Activated naive CD4-positive, alpha-beta T cell treated with anti-CD3 and anti-CD28 coated beads, Interleukin-2, amount 10 ng/mL, durations not matched to agents 7 days and 5 days (primary cell): ENCODE measurements around the gene ZNF202.
"Not testable (repeated sequence)": the region's sequence is repeated elsewhere in the genome, so short reads cannot be mapped to it uniquely, and the experiment has no call there.

Source experiments
- CTCF ChIA-PET: fragments of 350-600 bp; sonication (Branson Sonifier 250); formaldehyde crosslinking; loops from one replicate; lab custom pipeline; 2021; ENCODE audit warnings: antibody characterized with exemption; lab: Charles Lee
- DNase-seq: peaks from one replicate; pipeline ENCODE4 v3.0.0-alpha.2; 2020
- H3K27ac Mint-ChIP-seq: one replicate; pipeline ENCODE4 v1.8.0; 2021; ENCODE audit warnings: mild to moderate bottlenecking, moderate library complexity, mixed read lengths
- H3K27me3 Mint-ChIP-seq: one replicate; pipeline ENCODE4 v1.8.0; 2021; ENCODE audit warnings: mild to moderate bottlenecking, mixed read lengths
- H3K36me3 Mint-ChIP-seq: one replicate; pipeline ENCODE4 v1.8.0; 2021; ENCODE audit warnings: mixed read lengths
- H3K4me1 Mint-ChIP-seq: one replicate; pipeline ENCODE4 v1.8.0; 2021; ENCODE audit warnings: mixed read lengths
- H3K4me3 Mint-ChIP-seq: one replicate; pipeline ENCODE4 v1.8.0; 2021; ENCODE audit warnings: mild to moderate bottlenecking, moderate library complexity, mixed read lengths
- H3K9me3 Mint-ChIP-seq: one replicate; pipeline ENCODE4 v1.8.0; 2021; ENCODE audit warnings: mixed read lengths

The ZNF202 gene

DNA sequence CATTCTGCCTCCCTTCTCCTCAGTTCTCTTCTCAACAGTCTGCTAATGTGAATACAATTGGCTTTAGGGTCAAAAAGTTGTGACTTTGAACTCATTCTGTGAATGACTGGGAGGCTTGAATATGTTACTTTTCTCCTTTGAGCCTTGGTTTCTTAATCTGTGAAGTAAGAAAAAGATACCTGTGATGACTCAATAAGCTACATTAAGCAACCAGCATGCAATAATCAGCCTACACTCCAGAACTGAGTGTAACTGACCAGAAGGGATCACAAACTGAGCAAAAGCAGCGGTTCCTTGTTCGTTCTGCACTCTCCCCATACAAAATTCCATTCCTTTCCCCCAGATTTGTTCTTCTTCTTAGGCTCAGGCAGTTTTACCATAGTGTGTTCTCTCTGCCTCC, 23.4 kb downstream of the ZNF202 start:
- peaks cover 16% of the 10 kb centered on the region for H3K27me3 Mint-ChIP-seq
- no peak overlapping the region for H3K27ac Mint-ChIP-seq
- no peaks in the 10 kb centered on the region for H3K9me3 Mint-ChIP-seq
- H3K4me3 Mint-ChIP-seq = no peak overlapping the region
- no peaks in the 10 kb centered on the region for H3K4me1 Mint-ChIP-seq
- CTCF ChIA-PET = interaction anchor here (17.1 kb wide), 1 partner anchor 78 kb away, joined by 212 read pairs; no protein-coding TSS in a partner anchor
- H3K36me3 Mint-ChIP-seq = no peaks in the 10 kb centered on the region
- DNase-seq = no peak

DNA sequence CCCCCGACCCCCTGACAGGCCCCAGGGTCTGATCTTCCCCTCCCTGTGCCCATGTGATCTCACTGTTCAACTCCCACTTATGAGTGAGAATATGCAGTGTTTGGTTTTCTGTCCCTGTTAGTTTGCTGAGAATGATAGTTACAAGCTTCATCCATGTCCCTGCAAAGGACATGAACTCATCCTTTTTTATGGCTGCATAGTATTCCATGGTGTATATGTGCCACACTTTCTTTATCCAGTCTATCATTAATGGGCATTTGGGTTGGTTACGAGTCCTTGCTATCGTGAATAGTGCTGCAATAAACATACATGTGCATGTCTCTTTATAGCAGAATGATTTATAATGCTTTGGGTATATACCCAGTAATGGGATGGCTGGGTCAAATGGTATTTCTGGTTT, 28.8 kb downstream of the ZNF202 start:
- not testable (repeated sequence) for H3K27ac Mint-ChIP-seq, H3K36me3 Mint-ChIP-seq, H3K4me1 Mint-ChIP-seq, H3K4me3 Mint-ChIP-seq, DNase-seq, H3K9me3 Mint-ChIP-seq
- peaks cover 21% of the 10 kb centered on the region for H3K27me3 Mint-ChIP-seq
- CTCF ChIA-PET = interaction anchor here (0.6 to 17.1 kb wide), 4 partner anchors 14 to 168 kb away, joined by 3 to 212 read pairs (median 8); no protein-coding TSS in a partner anchor

DNA sequence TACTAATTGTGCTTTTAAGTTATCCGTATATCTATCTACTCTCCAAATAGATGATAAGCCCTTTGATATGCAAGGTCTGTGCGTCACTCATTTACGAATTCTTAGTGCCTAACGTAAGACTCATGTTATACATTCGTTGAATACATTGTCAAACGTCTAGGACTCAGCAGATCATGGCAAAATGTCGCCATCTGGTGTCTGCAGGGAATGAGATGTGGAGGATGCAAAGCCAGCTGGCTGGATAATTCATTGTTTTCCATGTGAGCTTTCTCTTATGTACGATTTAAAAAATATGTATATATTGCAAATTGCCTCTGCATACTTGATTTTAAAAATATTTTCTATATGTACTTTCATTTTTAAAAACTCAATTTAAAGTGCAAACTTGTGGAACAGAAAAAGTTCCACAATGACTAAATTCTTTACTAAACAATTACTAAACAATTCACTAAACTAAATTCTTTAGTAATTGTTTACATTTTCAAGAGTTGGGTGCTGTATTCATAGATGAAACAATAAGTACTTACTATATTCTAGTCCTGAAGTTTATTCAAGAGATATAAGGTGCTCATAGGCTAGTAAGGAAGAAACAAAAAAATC, 33.8 kb downstream of the ZNF202 start:
- no peaks in the 10 kb centered on the region for H3K9me3 Mint-ChIP-seq
- CTCF ChIA-PET = interaction anchor here (0.6 to 17.1 kb wide), 18 partner anchors 8 to 154 kb away, joined by 3 to 212 read pairs (median 6); partner anchors contain the start of gene SCN3B
- peaks cover 5% of the 10 kb centered on the region for H3K27me3 Mint-ChIP-seq
- H3K27ac Mint-ChIP-seq = no peak overlapping the region
- H3K36me3 Mint-ChIP-seq = no peaks in the 10 kb centered on the region
- H3K4me3 Mint-ChIP-seq = no peak overlapping the region
- no peaks in the 10 kb centered on the region for H3K4me1 Mint-ChIP-seq
- DNase-seq = peak; percentile 78

DNA sequence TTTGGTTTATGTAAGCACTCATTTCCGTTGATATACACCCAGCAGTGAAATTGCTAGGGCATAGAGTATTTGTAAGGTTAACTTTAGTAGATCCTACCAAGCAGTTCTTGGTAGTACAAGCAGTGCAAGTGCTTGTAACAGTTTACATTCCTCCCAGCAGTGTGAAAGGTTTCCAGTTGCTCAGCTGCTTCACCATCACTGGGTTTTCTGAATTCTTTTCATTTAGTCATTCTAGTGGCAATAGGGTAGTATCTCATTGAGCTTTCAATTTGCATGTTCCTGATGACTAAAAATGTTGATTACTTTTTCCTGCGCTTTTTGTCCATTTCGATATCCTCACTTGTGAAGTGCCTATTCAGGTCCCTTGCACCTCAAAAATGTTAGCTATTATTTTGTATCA, 34.3 kb downstream of the ZNF202 start:
- Mint-ChIP-seq H3K27me3 (peaks cover 5% of the 10 kb centered on the region), H3K36me3 (no peaks in the 10 kb centered on the region), H3K4me1 (no peaks in the 10 kb centered on the region), H3K27ac (no peak overlapping the region), H3K9me3 (no peaks in the 10 kb centered on the region), H3K4me3 (no peak overlapping the region)
- CTCF ChIA-PET = interaction anchor here (0.6 to 17.1 kb wide), 17 partner anchors 8 to 461 kb away, joined by 3 to 212 read pairs (median 7); partner anchors contain the start of gene SCN3B
- no peak for DNase-seq

DNA sequence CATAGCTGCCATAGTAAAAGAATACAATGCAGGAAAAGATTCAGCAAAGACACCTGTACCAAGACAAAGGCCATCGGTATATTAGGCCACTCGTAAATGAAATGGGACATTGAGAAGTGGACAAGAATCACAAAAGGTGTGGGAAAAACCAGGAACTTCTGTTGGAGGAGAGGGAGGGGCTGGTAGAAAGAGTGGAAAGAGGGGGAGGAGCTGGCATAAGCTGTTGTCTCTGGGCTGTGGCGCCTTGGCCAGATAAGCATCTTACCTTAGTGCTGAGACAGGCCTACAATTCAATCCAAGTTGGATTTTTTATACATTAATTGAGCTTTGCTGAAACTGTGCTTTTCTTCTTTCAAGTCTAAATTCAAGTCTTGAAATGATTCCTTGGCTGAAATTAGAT, 37.1 kb downstream of the ZNF202 start:
- H3K27me3 Mint-ChIP-seq = no peaks in the 10 kb centered on the region
- CTCF ChIA-PET = interaction anchor here (0.6 to 17.1 kb wide), 2 partner anchors 27 to 65 kb away, joined by 3 to 212 read pairs; no protein-coding TSS in a partner anchor
- no peak overlapping the region for H3K4me3 Mint-ChIP-seq
- no peak for DNase-seq
- H3K36me3 Mint-ChIP-seq = no peaks in the 10 kb centered on the region
- H3K27ac Mint-ChIP-seq = no peak overlapping the region
- H3K4me1 Mint-ChIP-seq = no peaks in the 10 kb centered on the region
- no peaks in the 10 kb centered on the region for H3K9me3 Mint-ChIP-seq

DNA sequence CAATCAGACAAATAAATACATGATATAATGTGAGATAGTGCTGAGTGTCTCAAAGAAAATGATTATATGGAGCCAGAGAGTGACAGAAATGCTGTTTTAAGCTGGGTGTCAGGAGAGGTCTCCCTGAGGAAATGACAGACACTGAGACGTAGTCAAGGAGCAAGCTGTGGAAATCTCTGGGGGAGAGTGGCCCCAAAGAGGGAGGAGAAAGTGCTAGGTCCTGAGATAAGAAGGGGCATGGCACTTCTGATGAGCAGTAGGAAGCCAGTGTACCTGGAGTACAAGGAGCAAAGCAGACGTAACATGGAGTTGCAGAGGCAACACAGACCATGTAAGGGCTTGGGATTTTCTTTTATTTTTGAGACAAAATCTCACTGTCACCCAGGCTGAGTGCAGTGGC, 38.8 kb downstream of the ZNF202 start:
- Mint-ChIP-seq H3K27me3 (no peaks in the 10 kb centered on the region), H3K36me3 (no peaks in the 10 kb centered on the region), H3K4me1 (no peaks in the 10 kb centered on the region), H3K4me3 (no peak overlapping the region), H3K27ac (no peak overlapping the region), H3K9me3 (no peaks in the 10 kb centered on the region)
- CTCF ChIA-PET = interaction anchor here (2.0 to 17.1 kb wide), 2 partner anchors 8 to 63 kb away, joined by 8 to 212 read pairs; no protein-coding TSS in a partner anchor
- DNase-seq = no peak

DNA sequence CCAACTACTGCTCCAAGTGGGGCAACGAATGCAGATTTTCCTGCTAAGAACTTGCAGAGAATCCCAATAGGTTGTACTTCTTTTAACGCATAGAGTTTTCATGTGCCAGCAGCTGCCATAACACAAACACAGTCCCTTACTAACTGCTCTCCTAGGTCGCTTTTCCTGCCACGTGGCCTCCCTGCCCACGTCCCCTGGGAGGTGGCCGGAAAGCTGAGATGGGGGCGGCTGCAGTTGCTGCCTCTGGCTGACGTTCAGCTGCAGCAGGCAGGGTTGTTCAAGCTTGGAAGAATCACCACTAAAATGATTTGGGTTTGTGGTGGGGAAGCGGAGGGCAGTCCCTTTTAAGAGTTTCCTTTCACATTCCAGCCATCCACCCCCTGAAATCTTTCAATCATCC, 39.3 kb downstream of the ZNF202 start:
- no peak for DNase-seq
- Mint-ChIP-seq H3K4me1 (no peaks in the 10 kb centered on the region), H3K27me3 (no peaks in the 10 kb centered on the region), H3K36me3 (no peaks in the 10 kb centered on the region), H3K4me3 (no peak overlapping the region), H3K27ac (no peak overlapping the region), H3K9me3 (no peaks in the 10 kb centered on the region)
- CTCF ChIA-PET = interaction anchor here (2.0 to 17.1 kb wide), 2 partner anchors 9 to 62 kb away, joined by 8 to 212 read pairs; no protein-coding TSS in a partner anchor

DNA sequence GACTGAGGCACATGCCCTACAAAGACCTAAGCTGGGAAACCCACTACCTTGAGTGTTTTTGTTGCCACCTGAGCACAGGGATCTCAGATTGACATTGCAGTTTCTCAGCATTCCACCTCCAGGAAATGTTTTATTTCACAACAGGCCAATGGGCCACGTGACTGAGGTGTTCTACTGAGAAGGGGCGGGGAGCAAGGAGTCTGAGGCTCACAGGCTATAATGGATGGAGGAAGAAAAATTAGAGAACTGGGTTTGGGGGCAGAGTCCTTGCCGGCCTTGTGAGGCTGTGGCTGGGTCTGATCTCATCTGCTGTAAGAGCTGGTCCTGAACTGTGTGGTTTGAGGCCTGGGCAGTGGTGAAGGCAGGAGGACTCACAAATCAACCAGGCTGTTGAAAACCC, 40.7 kb downstream of the ZNF202 start:
- no peaks in the 10 kb centered on the region for H3K9me3 Mint-ChIP-seq
- H3K36me3 Mint-ChIP-seq = no peaks in the 10 kb centered on the region
- CTCF ChIA-PET = interaction anchor here (2.0 to 17.1 kb wide), 2 partner anchors 10 to 61 kb away, joined by 8 to 212 read pairs; no protein-coding TSS in a partner anchor
- no peaks in the 10 kb centered on the region for H3K27me3 Mint-ChIP-seq
- H3K4me3 Mint-ChIP-seq = no peak overlapping the region
- no peak overlapping the region for H3K27ac Mint-ChIP-seq
- no peaks in the 10 kb centered on the region for H3K4me1 Mint-ChIP-seq
- DNase-seq = no peak

DNA sequence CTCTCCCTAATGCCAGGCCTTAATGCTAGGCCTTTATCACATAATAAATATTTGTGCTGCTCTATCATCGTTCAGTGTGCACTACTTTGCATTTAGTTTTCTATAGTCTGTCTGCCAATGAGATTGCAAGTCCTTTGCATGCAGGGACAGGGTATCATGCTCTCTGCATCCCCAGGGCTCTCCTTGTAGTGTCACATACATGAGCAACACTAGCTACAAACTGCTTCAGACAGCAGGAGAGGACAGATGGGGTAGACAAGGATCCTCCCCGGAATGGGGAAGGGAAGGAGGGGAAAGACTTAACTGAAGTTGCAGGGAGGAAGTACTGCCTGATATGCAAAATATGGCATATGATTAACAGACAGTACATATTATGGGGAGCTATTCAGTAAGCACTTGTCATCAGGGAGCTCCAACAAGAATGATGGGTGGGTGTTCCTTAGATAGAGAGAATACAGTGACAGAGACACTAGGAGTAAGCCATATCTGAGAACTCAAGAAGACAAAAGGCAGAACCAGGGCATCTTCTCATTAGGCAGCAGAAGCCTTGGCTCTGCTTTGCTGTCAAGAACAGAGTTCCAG, 42.8 kb downstream of the ZNF202 start:
- Mint-ChIP-seq H3K36me3 (no peaks in the 10 kb centered on the region), H3K9me3 (no peaks in the 10 kb centered on the region), H3K4me1 (no peaks in the 10 kb centered on the region), H3K4me3 (no peak overlapping the region), H3K27me3 (no peaks in the 10 kb centered on the region), H3K27ac (no peak overlapping the region)
- CTCF ChIA-PET = interaction anchor here (1.2 to 2.6 kb wide), 2 partner anchors 9 to 13 kb away, joined by 4 to 12 read pairs; no protein-coding TSS in a partner anchor
- DNase-seq = no peak

DNA sequence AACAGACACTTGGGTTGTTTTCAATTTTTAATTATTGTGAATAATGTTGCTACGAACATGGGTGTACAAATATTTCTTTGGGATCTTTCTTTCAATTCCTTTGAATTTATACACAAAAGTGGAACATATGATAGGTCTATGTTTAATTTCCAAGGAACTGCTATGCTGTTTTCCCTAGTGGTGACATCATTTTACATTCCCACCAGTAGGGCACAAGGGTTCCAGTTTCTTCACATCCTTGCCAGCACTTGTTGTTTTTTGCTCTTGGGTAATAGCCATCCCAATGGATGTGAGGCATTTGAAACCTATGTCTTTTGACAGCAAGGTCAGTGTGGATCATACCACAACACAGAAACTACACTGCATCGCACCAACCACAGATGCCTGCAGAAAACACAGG, 45.3 kb downstream of the ZNF202 start:
- H3K27me3 Mint-ChIP-seq = no peaks in the 10 kb centered on the region
- no peak overlapping the region for H3K4me3 Mint-ChIP-seq
- no peaks in the 10 kb centered on the region for H3K9me3 Mint-ChIP-seq
- H3K27ac Mint-ChIP-seq = no peak overlapping the region
- H3K36me3 Mint-ChIP-seq = no peaks in the 10 kb centered on the region
- no peaks in the 10 kb centered on the region for H3K4me1 Mint-ChIP-seq
- no peak for DNase-seq
- CTCF ChIA-PET = no interaction called here

DNA sequence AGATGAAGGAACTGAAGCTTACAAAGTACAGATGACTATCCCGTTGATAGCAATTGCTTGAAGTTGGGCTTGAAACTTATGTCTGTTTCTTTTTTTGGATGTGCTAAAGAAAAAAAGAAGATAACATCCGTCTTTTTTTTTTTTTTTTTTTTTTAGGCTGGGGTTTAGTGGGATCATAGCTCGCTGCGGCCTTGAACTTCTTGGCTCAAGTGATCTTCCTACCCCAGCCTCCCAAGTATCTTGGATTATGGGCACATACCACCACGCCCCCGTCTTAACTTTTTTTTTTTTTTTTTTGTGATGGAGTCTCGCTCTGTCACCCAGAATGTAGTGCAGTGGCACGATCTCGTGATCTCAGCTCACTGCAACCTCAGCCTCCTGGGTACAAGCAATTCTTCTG, 46.2 kb downstream of the ZNF202 start:
- H3K4me3 Mint-ChIP-seq = no peak overlapping the region

DNA sequence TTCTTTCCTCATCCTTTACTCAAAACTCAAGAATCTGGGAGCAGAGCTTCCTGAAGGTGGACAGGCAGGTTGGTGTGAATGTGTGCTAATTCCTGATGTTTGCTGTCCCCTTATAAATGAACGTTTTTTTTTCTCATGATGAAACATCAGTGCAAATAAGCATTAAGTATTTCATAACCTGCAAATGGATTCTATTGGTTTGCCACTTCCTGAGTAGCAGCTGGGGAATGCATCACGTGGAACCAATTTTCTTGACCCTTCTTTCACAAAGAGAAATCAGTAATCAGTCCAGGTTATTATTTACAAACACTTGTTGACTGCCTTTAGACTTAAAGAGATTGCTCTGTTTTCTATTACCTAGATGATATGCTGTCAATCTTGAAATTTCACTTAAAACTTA, 46.9 kb downstream of the ZNF202 start:
- Mint-ChIP-seq H3K4me3 (no peak overlapping the region), H3K27ac (no peak overlapping the region), H3K36me3 (no peaks in the 10 kb centered on the region), H3K9me3 (no peaks in the 10 kb centered on the region), H3K27me3 (peaks cover 5% of the 10 kb centered on the region), H3K4me1 (no peaks in the 10 kb centered on the region)
- CTCF ChIA-PET = no interaction called here
- no peak for DNase-seq

More for the DNA sequence above, 46.2 kb downstream of the ZNF202 start:
- Mint-ChIP-seq H3K27ac (no peak overlapping the region), H3K4me1 (no peaks in the 10 kb centered on the region), H3K27me3 (peaks cover 3% of the 10 kb centered on the region), H3K36me3 (no peaks in the 10 kb centered on the region), H3K9me3 (no peaks in the 10 kb centered on the region)
- DNase-seq = no peak
- CTCF ChIA-PET = no interaction called here

DNA sequence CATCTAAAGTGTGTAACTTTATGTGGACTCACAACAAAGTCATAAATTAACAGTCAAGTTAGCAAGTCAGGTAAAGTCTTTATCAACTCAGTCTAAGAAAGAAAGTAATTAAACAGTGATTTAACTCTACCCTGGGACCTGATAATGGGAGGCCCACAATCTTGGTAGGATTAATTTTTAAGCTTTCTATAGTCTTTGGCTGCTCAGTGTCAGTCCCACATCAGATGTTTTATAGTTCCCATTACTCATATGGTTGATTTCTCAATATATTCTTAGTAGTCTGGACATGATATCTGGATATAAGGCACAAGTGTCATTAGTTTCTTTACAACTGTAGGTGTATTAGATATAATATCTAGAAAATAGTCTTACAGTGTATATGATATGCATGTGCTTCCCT, 48.5 kb downstream of the ZNF202 start:
- peaks cover 5% of the 10 kb centered on the region for H3K27me3 Mint-ChIP-seq
- H3K9me3 Mint-ChIP-seq = no peaks in the 10 kb centered on the region
- CTCF ChIA-PET = no interaction called here
- no peak for DNase-seq
- no peak overlapping the region for H3K4me3 Mint-ChIP-seq
- no peak overlapping the region for H3K27ac Mint-ChIP-seq
- no peaks in the 10 kb centered on the region for H3K4me1 Mint-ChIP-seq
- H3K36me3 Mint-ChIP-seq = no peaks in the 10 kb centered on the region

DNA sequence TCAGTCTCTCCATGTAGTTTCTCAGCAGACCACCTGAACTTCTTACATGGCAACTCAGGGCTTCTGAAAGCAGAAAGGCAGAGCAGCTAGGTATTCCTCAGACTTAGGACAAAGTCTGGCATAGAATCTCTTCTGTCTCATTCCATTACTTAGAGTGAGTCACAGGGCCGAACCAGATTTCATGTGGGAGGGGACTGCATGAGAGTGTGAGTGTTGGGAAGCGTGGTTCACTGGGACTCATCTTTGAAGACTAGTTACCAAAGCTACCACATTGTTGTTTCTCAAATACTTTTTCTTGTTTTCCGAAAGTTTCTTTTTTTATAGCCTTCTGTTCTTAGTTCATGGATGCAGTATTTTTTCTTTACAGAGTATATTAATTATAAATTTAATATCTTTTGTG, 51.0 kb downstream of the ZNF202 start:
- no peak for DNase-seq
- Mint-ChIP-seq H3K4me1 (no peaks in the 10 kb centered on the region), H3K36me3 (no peaks in the 10 kb centered on the region), H3K4me3 (no peak overlapping the region), H3K27me3 (peaks cover 5% of the 10 kb centered on the region), H3K27ac (no peak overlapping the region), H3K9me3 (no peaks in the 10 kb centered on the region)
- CTCF ChIA-PET = no interaction called here

DNA sequence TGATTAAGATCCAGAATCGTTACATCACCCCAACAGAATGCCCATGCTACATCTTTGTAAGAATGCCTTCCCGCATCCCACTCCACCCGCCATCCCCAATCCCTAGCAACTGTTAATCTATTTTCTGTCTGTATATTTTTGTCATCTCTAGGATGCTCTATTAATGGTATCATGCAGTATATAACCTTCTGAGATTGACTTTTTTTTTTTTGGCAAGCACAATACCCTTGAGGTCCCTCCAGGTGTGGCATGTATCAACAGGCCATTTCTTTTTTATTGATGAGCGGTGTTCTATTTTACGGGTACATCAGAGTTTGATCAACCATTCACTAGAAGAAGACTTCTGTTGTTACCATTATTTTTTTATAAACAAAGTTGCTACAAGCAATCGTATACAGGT, 56.9 kb downstream of the ZNF202 start:
- H3K36me3 Mint-ChIP-seq = no peaks in the 10 kb centered on the region
- CTCF ChIA-PET = no interaction called here
- H3K27ac Mint-ChIP-seq = no peak overlapping the region
- DNase-seq = no peak
- H3K4me3 Mint-ChIP-seq = no peak overlapping the region
- H3K4me1 Mint-ChIP-seq = peaks cover 12% of the 10 kb centered on the region
- no peaks in the 10 kb centered on the region for H3K9me3 Mint-ChIP-seq
- peaks cover 10% of the 10 kb centered on the region for H3K27me3 Mint-ChIP-seq
